GM12878 (cell line): ENCODE data around the gene ACO1. TPM values are rescaled to one million over a fixed set of nuclear protein-coding genes. Genes with fewer than 3 reads are reported as not detected.

Experiments used
- ATAC-seq: fragments of 200-7000 bp; cut with Tn5 transposase; 3 replicates; pipeline ENCODE4 v1.9.1; 2020; ENCODE audit warnings: mild to moderate bottlenecking, moderate library complexity
- BruUV-seq: library from RNA; stranded (reverse); fragments of 400-500 nt; replicated peaks from 2 replicates; lab custom pipeline; 2021; lab: Mats Ljungman, UMichigan
- CTCF ChIA-PET: fragments of 300-600 bp; sonication (Branson Sonifier 250); formaldehyde crosslinking; extraction: SDS; loops from one replicate; lab custom pipeline; 2021; ENCODE audit warnings: inconsistent platforms; lab: Yijun Ruan, JAX
- POLR2A ChIA-PET: fragments of 350-600 bp; formaldehyde crosslinking; extraction: SDS; loops from one replicate; lab custom pipeline; 2021; ENCODE audit warnings: inconsistent platforms; lab: Charles Lee
- RAD21 ChIA-PET: fragments of 300-600 bp; sonication (Branson Sonifier 250); formaldehyde crosslinking; loops from one replicate; lab custom pipeline; 2023; ENCODE audit warnings: antibody characterized with exemption; ENCODE audit not compliant: unreplicated experiment; lab: Charles Lee
- SMC1A ChIA-PET: fragments of 300-600 bp; sonication (Branson Sonifier 250); formaldehyde crosslinking; loops from one replicate; lab custom pipeline; 2023; ENCODE audit not compliant: unreplicated experiment, uncharacterized antibody; lab: Charles Lee
- DNase-seq: peaks from one replicate; pipeline ENCODE4 v3.0.0-alpha.2; 2011; ENCODE audit warnings: low read depth, low spot score
- FAIRE-seq: peaks from 3 replicates; lab custom pipeline; 2011; peaks lifted over from hg19 to GRCh38; lab: Jason Lieb, UNC
- H2AFZ ChIP-seq: 2 replicates; pipeline ENCODE4 v1.6.0; 2011; ENCODE audit warnings: low read depth, low read length, control low read depth; ENCODE audit not compliant: control insufficient read depth
- H3K27ac ChIP-seq: 2 replicates; pipeline ENCODE4 v1.5.1; 2011; ENCODE audit warnings: control low read depth; ENCODE audit not compliant: control insufficient read depth, insufficient read depth
- H3K27me3 ChIP-seq, 2 experiments: replicated peaks in 1 of 2; 2 replicates each; pipeline versions ENCODE4 v1.6.0 to v1.6.1; 2011; ENCODE audit warnings: low read length in 1 of 2; ENCODE audit not compliant: control insufficient read depth in 2 of 2, insufficient read depth in 2 of 2
- H3K36me3 ChIP-seq, 2 experiments: 2 replicates each; pipeline ENCODE4 v1.5.1; 2011; ENCODE audit warnings: low read length in 1 of 2; ENCODE audit not compliant: control insufficient read depth in 2 of 2, insufficient read depth in 2 of 2
- H3K4me1 ChIP-seq: 2 replicates; pipeline ENCODE4 v1.6.1; 2011; ENCODE audit warnings: mild to moderate bottlenecking, low read length, moderate library complexity, mixed read lengths; ENCODE audit not compliant: control insufficient read depth, insufficient read depth
- H3K4me2 ChIP-seq: 2 replicates; pipeline ENCODE4 v1.6.0; 2011; ENCODE audit warnings: control low read depth; ENCODE audit not compliant: control insufficient read depth, insufficient read depth
- H3K4me3 ChIP-seq: fragments of 200-600 bp; sonication (generic); 2 replicates; pipeline ENCODE4 v1.5.1; 2016
- H3K79me2 ChIP-seq: 2 replicates; pipeline ENCODE4 v1.6.0; 2011; ENCODE audit warnings: low read length; ENCODE audit not compliant: control insufficient read depth, insufficient read depth
- H3K9ac ChIP-seq: 2 replicates; pipeline ENCODE4 v1.8.0; 2011; ENCODE audit warnings: low read length, control low read depth, mixed read lengths; ENCODE audit not compliant: control insufficient read depth, insufficient read depth
- H3K9me3 ChIP-seq: replicated peaks from 3 replicates; pipeline ENCODE4 v1.5.1; 2011; ENCODE audit warnings: mild to moderate bottlenecking, low read length; ENCODE audit not compliant: control insufficient read depth, insufficient read depth
- H4K20me1 ChIP-seq: 2 replicates; pipeline ENCODE4 v1.6.0; 2011; ENCODE audit not compliant: control insufficient read depth, insufficient read depth
- ASH2L ChIP-seq: fragments of 300-600, 200-600 bp; sonication (generic); IDR thresholded peaks from 2 replicates; pipeline ENCODE4 v1.6.1; 2017; ENCODE audit warnings: low read depth, mild to moderate bottlenecking, borderline replicate concordance
- CHD4 ChIP-seq: fragments of 200-600 bp; sonication (generic); IDR thresholded peaks from 2 replicates; pipeline ENCODE4 v1.6.1; 2016; ENCODE audit warnings: mild to moderate bottlenecking
- HDGF ChIP-seq: fragments of 450-650 bp; IDR thresholded peaks from 2 replicates; pipeline ENCODE4 v1.6.1; 2016; ENCODE audit warnings: antibody characterized with exemption
- MYC ChIP-seq: IDR thresholded peaks from 2 replicates; pipeline ENCODE4 v1.6.1; 2011; ENCODE audit warnings: mild to moderate bottlenecking, low read length, moderate library complexity, inconsistent platforms; ENCODE audit not compliant: insufficient read depth, insufficient replicate concordance, insufficient read length, severe bottlenecking
- NFYB ChIP-seq: IDR thresholded peaks from 2 replicates; pipeline ENCODE4 v1.6.1; 2011; ENCODE audit warnings: low read depth, mild to moderate bottlenecking, low read length, improper control_type of control experiment, moderate library complexity; ENCODE audit not compliant: insufficient read depth
- RELA ChIP-seq: fragments of 450-650 bp; IDR thresholded peaks from 2 replicates; pipeline ENCODE4 v1.8.0; 2014; ENCODE audit warnings: borderline replicate concordance; ENCODE audit not compliant: partially characterized antibody
- SMC3 ChIP-seq: IDR thresholded peaks from 2 replicates; pipeline ENCODE4 v1.6.1; 2011; ENCODE audit warnings: low read length, improper control_type of control experiment, borderline replicate concordance
- ZZZ3 ChIP-seq: IDR thresholded peaks from 2 replicates; pipeline ENCODE4 v1.6.1; 2011; ENCODE audit warnings: low read depth; ENCODE audit not compliant: control insufficient read depth, insufficient read length
- WGBS: methylation state at CpG from one replicate; pipeline ENCODE4 v1.1.6; 2016; ENCODE audit warnings: low lambda C conversion rate; ENCODE audit not compliant: insufficient replicate concordance, insufficient coverage; ENCODE audit errors: missing lambda C conversion rate; 5-methylcytosine and 5-hydroxymethylcytosine counted together
- in situ Hi-C: fragments of 300-500 bp; cut with MboI; formaldehyde crosslinking; loops from 9 replicates; pipeline ENCODE4 v1.14.3; 2018; ENCODE audit warnings: mixed read lengths
- intact Hi-C: fragments of 100-400 bp; cut with micrococcal nuclease; formaldehyde crosslinking; loops from one replicate; pipeline ENCODE4 v1.14.2; 2022; ENCODE audit not compliant: unreplicated experiment
- polyA plus RNA-seq, 11 experiments: library from polyadenylated mRNA; depleted of rRNA in 4 of 11; unstranded in 6 of 11; stranded (reverse) in 5 of 11; fragments of >200 nt; fragmentation: Nextera tagmentation in 4 of 11; fragmentation: Illumina TruSeq in 1 of 11; extraction: Ambion mirVana in 4 of 11; extraction: Trizol in 1 of 11; gene quantifications; 1 replicate in 1 of 11; 2 replicates in 10 of 11; pipeline versions ENCODE4 v1.2.1 to v1.2.3, GENCODE V29; 2011 to 2016; ENCODE audit warnings: inconsistent platforms in 2 of 11, missing spikeins in 2 of 11, low read depth in 1 of 11
- total RNA-seq, 4 experiments: library from RNA; depleted of rRNA in 3 of 4; stranded (reverse); fragments of >200 nt in 3 of 4; fragmentation: Illumina TruSeq in 1 of 4; extraction: Trizol in 1 of 4; gene quantifications; 2 replicates each; pipeline versions ENCODE4 v1.2.1 to v1.2.3, GENCODE V29; 2013 to 2021

The ACO1 gene
- total and polyA plus RNA-seq, 10 of the 15 experiments (the other 5 are each of a cell fraction or from before 2014, with no cell fraction given), result 0.21 to 6.5 (median 3.3) TPM

DNA sequence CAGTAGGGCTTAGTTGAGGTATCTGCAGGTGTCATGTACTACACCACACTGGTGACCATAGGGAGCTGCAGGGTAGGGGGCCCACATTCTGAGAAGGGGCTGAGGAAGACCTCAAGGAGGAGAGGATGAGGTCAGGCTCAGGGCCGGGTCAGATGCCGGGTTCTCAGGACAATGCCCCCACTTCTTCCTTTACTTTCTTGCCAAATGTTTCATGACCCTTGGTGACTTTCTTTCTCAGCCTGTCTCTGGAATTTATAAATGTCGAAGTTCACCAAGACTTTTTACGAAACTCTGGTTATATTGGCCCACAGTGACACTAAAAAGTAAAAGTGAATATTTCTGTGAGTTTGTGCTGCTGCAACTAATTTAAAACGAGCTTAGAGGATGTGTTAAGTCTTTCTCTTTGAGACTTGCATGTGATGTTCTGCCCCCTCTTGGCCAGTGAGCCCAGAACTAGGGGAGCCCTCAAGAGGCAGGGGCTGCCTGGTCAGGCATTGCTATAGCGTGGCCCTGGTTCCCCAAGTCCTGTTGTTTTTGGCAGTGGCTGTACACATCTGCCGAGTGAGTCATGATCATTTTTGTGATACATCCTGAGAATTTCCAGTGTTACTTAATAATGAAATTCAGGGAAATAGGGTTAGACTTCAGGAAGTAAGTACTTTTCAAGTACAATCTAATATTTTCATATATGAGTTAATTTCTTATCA is 11.2 kb downstream of the ACO1 start:
- SMC1A ChIA-PET, result interaction anchor here (0.6 kb wide), 1 partner anchor 664 kb away, joined by 3 read pairs; no protein-coding TSS in a partner anchor
- no peaks in the 10 kb centered on the region for H3K4me1 ChIP-seq
- H3K27ac ChIP-seq, result no peak overlapping the region

DNA sequence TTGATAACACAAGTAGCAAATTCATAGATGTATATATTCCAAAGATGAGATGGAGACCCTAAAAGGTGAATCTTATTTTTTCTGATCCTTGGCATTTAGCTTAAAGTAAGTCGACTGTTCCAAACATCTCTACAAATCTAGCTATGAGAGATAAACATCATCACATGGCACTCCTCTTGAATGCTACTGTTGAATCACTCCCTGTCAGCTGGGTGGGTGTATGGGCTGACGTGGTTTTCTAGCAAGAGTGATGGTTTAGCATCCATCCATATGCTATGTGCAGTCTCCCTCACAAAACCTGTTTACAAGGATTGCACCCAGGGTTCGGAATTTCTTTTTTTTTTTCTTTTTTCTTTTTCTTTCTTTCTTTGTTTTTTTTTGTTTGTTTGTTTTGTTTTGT is 13.8 kb downstream of the ACO1 start:
- Histone ChIP-seq H3K27ac (no peak overlapping the region), H3K36me3 (no peaks in the 10 kb centered on the region), H3K4me2 (no peak overlapping the region), H3K4me3 (no peak overlapping the region), H3K9ac (no peak overlapping the region), H3K4me1 (peaks cover 3% of the 10 kb centered on the region; the same call in 1 of the 2 replicates), H3K9me3 (no peaks in the 10 kb centered on the region), H3K27me3 (no peaks in the 10 kb centered on the region), H3K79me2 (no peaks in the 10 kb centered on the region), H4K20me1 (no peaks in the 10 kb centered on the region), H2AFZ (no peak overlapping the region)
- SMC1A ChIA-PET, result interaction anchor here (1.4 to 1.7 kb wide), 2 partner anchors 9 to 181 kb away, joined by 5 to 7 read pairs; no protein-coding TSS in a partner anchor
- CTCF ChIA-PET, result interaction anchor here (0.6 to 3.2 kb wide), 6 partner anchors 19 to 533 kb away, joined by 3 to 13 read pairs (median 3); no protein-coding TSS in a partner anchor
- FAIRE-seq (no peak), DNase-seq (no peak), ATAC-seq (no peak)
- TF ChIP-seq CHD4, result no peak
- TF ChIP-seq RELA, result no peak
- TF ChIP-seq ZZZ3, result no peak
- 64% methylated on average over 3 of the region's 3 CpGs for WGBS
- POLR2A ChIA-PET, result interaction anchor here (0.7 kb wide), 1 partner anchor 793 kb away, joined by 3 read pairs; no protein-coding TSS in a partner anchor
- RAD21 ChIA-PET, result interaction anchor here (1.3 to 1.6 kb wide), 3 partner anchors 14 to 174 kb away, joined by 3 to 5 read pairs (median 5); partner anchors contain the start of gene ACO1
- intact Hi-C loops, result no loop called here
- BruUV-seq, result no TSS peak
- in situ Hi-C loops, result no loop called here

More for the DNA sequence above, 11.2 kb downstream of the ACO1 start:
- WGBS, result 84% methylated on average over 7 of the region's 7 CpGs
- Histone ChIP-seq H3K79me2 (no peaks in the 10 kb centered on the region), H3K36me3 (no peaks in the 10 kb centered on the region), H2AFZ (no peak overlapping the region), H3K4me3 (no peak overlapping the region), H3K9me3 (no peaks in the 10 kb centered on the region), H3K27me3 (no peaks in the 10 kb centered on the region), H4K20me1 (no peaks in the 10 kb centered on the region), H3K4me2 (no peak overlapping the region), H3K9ac (no peak overlapping the region)
- in situ Hi-C loops, result no loop called here
- TF ChIP-seq HDGF (no peak), NFYB (no peak), SMC3 (no peak), ASH2L (no peak), MYC (no peak)
- ChIA-PET POLR2A (no interaction called here), CTCF (no interaction called here), RAD21 (no interaction called here)
- BruUV-seq, result no TSS peak
- ATAC-seq (no peak), DNase-seq (no peak), FAIRE-seq (no peak)
- intact Hi-C loops, result no loop called here
